PC-9 (cell line): Measurements from ENCODE around the gene PHF21B. TPM values are rescaled to one million over a fixed set of nuclear protein-coding genes. Genes with fewer than 3 reads are reported as not detected.

Experiments used
- BruUV-seq: library from RNA; stranded (reverse); fragments of 400-500 nt; replicated peaks from 2 replicates; lab custom pipeline; 2021; lab: Mats Ljungman, UMichigan
- CTCF ChIA-PET: fragments of 300-600 bp; sonication (Branson Sonifier 250); formaldehyde crosslinking; loops from one replicate; lab custom pipeline; 2022; ENCODE audit warnings: antibody characterized with exemption; lab: Charles Lee
- POLR2A ChIA-PET: fragments of 300-600 bp; sonication (Branson Sonifier 250); formaldehyde crosslinking; loops from one replicate; lab custom pipeline; 2022; ENCODE audit warnings: antibody characterized with exemption; ENCODE audit not compliant: unreplicated experiment; lab: Charles Lee
- DNase-seq, 2 experiments: peaks; one replicate each; pipeline versions ENCODE4 v3.0.0 to v3.0.0-alpha.2; 2015 to 2022; ENCODE audit warnings: mixed read lengths in 1 of 2
- H2AFZ ChIP-seq: fragments of 200-600 bp; sonication (generic); 2 replicates; pipeline ENCODE4 v1.8.1; 2017; ENCODE audit warnings: antibody characterized with exemption
- H3F3A ChIP-seq: fragments of 200-600 bp; sonication (generic); 2 replicates; pipeline ENCODE4 v1.8.1; 2017; ENCODE audit warnings: antibody characterized with exemption, mild to moderate bottlenecking, low read depth; ENCODE audit not compliant: insufficient read depth
- H3K27ac ChIP-seq: fragments of 200-600 bp; sonication (generic); 2 replicates; pipeline ENCODE4 v1.6.1; 2016; ENCODE audit warnings: mixed run types
- H3K27me3 ChIP-seq: fragments of 200-600 bp; sonication (generic); 2 replicates; pipeline ENCODE4 v1.6.1; 2016; ENCODE audit warnings: low read depth, mixed run types; ENCODE audit not compliant: insufficient read depth
- H3K36me3 ChIP-seq: fragments of 200-600 bp; sonication (generic); 2 replicates; pipeline ENCODE4 v1.6.1; 2016; ENCODE audit warnings: low read depth, mixed run types
- H3K4me1 ChIP-seq: fragments of 200-600 bp; sonication (generic); replicated peaks from 2 replicates; pipeline ENCODE4 v1.6.1; 2016; ENCODE audit warnings: mixed run types; ENCODE audit not compliant: insufficient read depth
- H3K4me2 ChIP-seq: fragments of 200-600 bp; sonication (generic); 2 replicates; pipeline ENCODE4 v1.6.1; 2017; ENCODE audit warnings: mixed run types
- H3K4me3 ChIP-seq: fragments of 200-600 bp; sonication (generic); 2 replicates; pipeline ENCODE4 v1.6.1; 2016; ENCODE audit warnings: mixed run types
- H3K79me2 ChIP-seq: fragments of 200-600 bp; sonication (generic); 2 replicates; pipeline ENCODE4 v1.6.1; 2017; ENCODE audit warnings: low read depth, mixed run types
- H3K9me2 ChIP-seq: fragments of 200-600 bp; sonication (generic); 2 replicates; pipeline ENCODE4 v1.8.1; 2017; ENCODE audit warnings: mild to moderate bottlenecking; ENCODE audit not compliant: insufficient read depth
- H3K9me3 ChIP-seq: fragments of 200-600 bp; sonication (generic); 2 replicates; pipeline ENCODE4 v1.8.1; 2016; ENCODE audit warnings: low read depth; ENCODE audit not compliant: insufficient read depth
- H4K20me1 ChIP-seq: fragments of 200-600 bp; sonication (generic); 2 replicates; pipeline ENCODE4 v1.8.1; 2017; ENCODE audit not compliant: insufficient read depth
- CTCF ChIP-seq: fragments of 200-600 bp; sonication (generic); conservative IDR thresholded peaks from 2 replicates; pipeline ENCODE4 v1.6.1; 2017; ENCODE audit warnings: mixed run types, antibody characterized with exemption, mild to moderate bottlenecking, moderate library complexity
- EZH2 ChIP-seq: fragments of 200-600 bp; sonication (generic); IDR thresholded peaks from 2 replicates; pipeline ENCODE4 v1.8.0; 2017; ENCODE audit warnings: antibody characterized with exemption, low read depth
- intact Hi-C: fragments of 100-400 bp; cut with micrococcal nuclease; formaldehyde crosslinking; loops from one replicate; pipeline ENCODE4 v1.10.0; 2022; ENCODE audit not compliant: unreplicated experiment
- total RNA-seq: library from RNA; stranded (reverse); gene quantifications from 2 replicates; pipeline ENCODE4 v1.2.3, GENCODE V29; 2021

PHF21B gene
- total RNA-seq, 1 experiment from 2014 or later: not detected

GRCh38 chr22:44974454-44974853, 35.4 kb downstream of the PHF21B start:
- no peak for TF ChIP-seq EZH2
- TF ChIP-seq CTCF: no peak
- Histone ChIP-seq H3K36me3 (no peaks in the 10 kb centered on the region), H3K79me2 (no peaks in the 10 kb centered on the region), H3K27ac (no peak overlapping the region), H3K4me2 (no peak overlapping the region), H3K27me3 (peaks cover 69% of the 10 kb centered on the region), H3F3A (no peaks in the 10 kb centered on the region), H4K20me1 (peaks cover 15% of the 10 kb centered on the region), H3K9me2 (no peaks in the 10 kb centered on the region), H3K4me1 (no peaks in the 10 kb centered on the region), H3K4me3 (no peak overlapping the region), H3K9me3 (no peaks in the 10 kb centered on the region), H2AFZ (no peak overlapping the region)
- CTCF ChIA-PET: no interaction called here
- intact Hi-C loops: loop anchor here (2.0 to 10.0 kb wide), 2 partner anchors 122 to 150 kb away; no protein-coding TSS in a partner anchor
- POLR2A ChIA-PET: no interaction called here
- BruUV-seq: no TSS peak
- no peak for DNase-seq

DNA sequence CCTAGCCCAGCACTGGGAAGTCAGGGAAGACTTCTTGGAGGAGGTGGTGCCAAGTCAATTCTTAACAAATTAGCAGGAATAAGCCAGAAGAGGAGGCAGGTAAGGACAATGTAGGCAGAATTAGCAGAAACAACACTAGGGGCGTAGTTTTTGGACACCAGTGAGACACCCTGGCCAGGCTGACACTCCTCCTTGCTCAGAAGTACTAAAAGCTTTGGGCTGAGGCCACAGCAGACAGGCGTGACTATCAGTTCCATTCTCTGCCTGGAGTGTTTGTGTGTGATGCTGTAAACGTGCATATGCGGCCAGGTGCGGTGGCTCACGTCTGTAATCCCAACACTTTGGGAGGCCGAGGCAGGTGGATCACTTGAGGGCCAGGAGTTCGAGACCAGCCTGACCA, 36.0 kb downstream of the PHF21B start:
- CTCF ChIA-PET: interaction anchor here (0.6 kb wide), 1 partner anchor 598 kb away, joined by 3 read pairs; no protein-coding TSS in a partner anchor
- no peaks in the 10 kb centered on the region for H3F3A ChIP-seq
- no TSS peak for BruUV-seq

GRCh38 chr22:44972363-44973083, 37.3 kb downstream of the PHF21B start:
- ChIA-PET POLR2A (no interaction called here), CTCF (interaction anchor here (0.6 kb wide), 1 partner anchor 1509 kb away, joined by 4 read pairs; no protein-coding TSS in a partner anchor)
- H4K20me1 ChIP-seq: peaks cover 15% of the 10 kb centered on the region
- H3K4me3 ChIP-seq: no peak overlapping the region
- H3K9me2 ChIP-seq: no peaks in the 10 kb centered on the region
- H3K27ac ChIP-seq: no peak overlapping the region
- no TSS peak for BruUV-seq
- intact Hi-C loops: loop anchor here (10.0 kb wide), 1 partner anchor 148 kb away; no protein-coding TSS in a partner anchor
- H3K4me2 ChIP-seq: no peak overlapping the region
- H3K9me3 ChIP-seq: no peaks in the 10 kb centered on the region
- H3K79me2 ChIP-seq: no peaks in the 10 kb centered on the region
- no peaks in the 10 kb centered on the region for H3F3A ChIP-seq
- H3K36me3 ChIP-seq: no peaks in the 10 kb centered on the region
- H3K4me1 ChIP-seq: no peaks in the 10 kb centered on the region
- DNase-seq: no peak
- TF ChIP-seq EZH2 (no peak), CTCF (no peak)
- H3K27me3 ChIP-seq: peaks cover 58% of the 10 kb centered on the region
- no peak overlapping the region for H2AFZ ChIP-seq

More for the DNA sequence above, 36.0 kb downstream of the PHF21B start:
- no peak for DNase-seq
- no peak for TF ChIP-seq CTCF
- TF ChIP-seq EZH2: no peak
- Histone ChIP-seq H3K79me2 (no peaks in the 10 kb centered on the region), H3K27ac (no peak overlapping the region), H4K20me1 (peaks cover 15% of the 10 kb centered on the region), H3K4me3 (no peak overlapping the region), H3K4me1 (no peaks in the 10 kb centered on the region), H3K9me2 (no peaks in the 10 kb centered on the region), H3K27me3 (peaks cover 63% of the 10 kb centered on the region), H3K36me3 (no peaks in the 10 kb centered on the region), H2AFZ (no peak overlapping the region), H3K9me3 (no peaks in the 10 kb centered on the region), H3K4me2 (no peak overlapping the region)
- POLR2A ChIA-PET: no interaction called here
- intact Hi-C loops: loop anchor here (2.0 to 10.0 kb wide), 2 partner anchors 123 to 149 kb away; no protein-coding TSS in a partner anchor
